ENCODE results near the gene CRTAC1.

- TF ChIP-seq CREB1 (CRISPR knock-in tag; IDR thresholded peaks at IDR 0.05; ENCODE audit: low read depth) (no peak), POLR2AphosphoS5 (IDR thresholded peaks at IDR 0.05; ENCODE audit: low read depth) (no peak)
Measured at GRCh38 chr10:97876402-97876801, 154.0 kb downstream of the CRTAC1 start.

Measured in GM23338 (cell line).